CD14-positive monocyte (primary cell): ENCODE data around the gene ST7. TPM values are rescaled to one million over a fixed set of nuclear protein-coding genes. Genes with fewer than 3 reads are reported as not detected.

Experiments
- DNase-seq, 3 donors: peaks; one replicate each; pipeline ENCODE4 v3.0.0-alpha.2; 2011 to 2022
- H2AFZ ChIP-seq: 2 replicates; pipeline ENCODE4 v1.6.0; 2012; ENCODE audit warnings: mild to moderate bottlenecking, low read depth, low read length, inconsistent platforms; ENCODE audit not compliant: insufficient read depth, poor library complexity, severe bottlenecking
- H3K27ac ChIP-seq, 2 donors: 1 replicate in 1 of 2; 2 replicates in 1 of 2; pipeline ENCODE4 v1.5.1; 2012 to 2013; ENCODE audit warnings: low read length in 2 of 2, control low read depth in 1 of 2, inconsistent platforms in 1 of 2, low read depth in 1 of 2, mild to moderate bottlenecking in 1 of 2
- H3K27me3 ChIP-seq, 2 donors: one replicate each; pipeline versions ENCODE4 v1.6.0 to v1.6.1; 2011 to 2013; ENCODE audit warnings: low read length in 2 of 2; ENCODE audit not compliant: control insufficient read depth in 2 of 2, insufficient read depth in 2 of 2
- H3K36me3 ChIP-seq, 2 donors: replicated peaks in 1 of 2; 1 replicate in 1 of 2; 2 replicates in 1 of 2; pipeline versions ENCODE4 v1.5.1 to v1.6.1; 2012 to 2013; ENCODE audit warnings: low read length in 2 of 2, control low read depth in 1 of 2, inconsistent platforms in 1 of 2, mild to moderate bottlenecking in 1 of 2; ENCODE audit not compliant: insufficient read depth in 2 of 2, control insufficient read depth in 1 of 2
- H3K4me1 ChIP-seq, 2 donors: 1 replicate in 1 of 2; 2 replicates in 1 of 2; pipeline versions ENCODE4 v1.5.1 to v1.6.1; 2012 to 2013; ENCODE audit warnings: low read length in 2 of 2, control low read depth in 1 of 2, inconsistent platforms in 1 of 2, mild to moderate bottlenecking in 1 of 2, moderate library complexity in 1 of 2; ENCODE audit not compliant: insufficient read depth in 2 of 2, control insufficient read depth in 1 of 2
- H3K4me2 ChIP-seq: replicated peaks from 2 replicates; pipeline ENCODE3; 2012; ENCODE audit warnings: low read length, moderate library complexity, mild to moderate bottlenecking; ENCODE audit not compliant: poor library complexity, severe bottlenecking; ENCODE audit errors: extremely low read depth
- H3K4me3 ChIP-seq, 3 experiments: fragments of 200-600 bp in 1 of 3; sonication (generic) in 1 of 3; replicated peaks in 1 of 3; 1 replicate in 2 of 3; 2 replicates in 1 of 3; pipeline ENCODE4 v1.5.1; 2011 to 2013; ENCODE audit warnings: low read length in 3 of 3, mild to moderate bottlenecking in 3 of 3, control low read depth in 2 of 3, low read depth in 2 of 3, inconsistent platforms in 1 of 3, moderate library complexity in 1 of 3
- H3K79me2 ChIP-seq: 2 replicates; pipeline ENCODE4 v1.6.0; 2012; ENCODE audit warnings: mild to moderate bottlenecking, control low read depth, inconsistent platforms, low read length, moderate library complexity; ENCODE audit not compliant: insufficient read depth
- H3K9ac ChIP-seq: 2 replicates; pipeline ENCODE4 v1.6.0; 2017; ENCODE audit warnings: low read length, mild to moderate bottlenecking; ENCODE audit not compliant: insufficient read depth, poor library complexity, severe bottlenecking
- H3K9me3 ChIP-seq, 2 donors: replicated peaks in 1 of 2; 1 replicate in 1 of 2; 2 replicates in 1 of 2; pipeline versions ENCODE4 v1.5.1 to v1.6.1; 2012 to 2013; ENCODE audit warnings: low read length in 2 of 2, control low read depth in 1 of 2; ENCODE audit not compliant: control insufficient read depth in 1 of 2, insufficient read depth in 1 of 2
- H4K20me1 ChIP-seq: 2 replicates; pipeline ENCODE4 v1.6.0; 2012; ENCODE audit warnings: mild to moderate bottlenecking, low read length, control low read depth, moderate library complexity; ENCODE audit not compliant: insufficient read depth
- H3K27ac Mint-ChIP-seq, 7 donors: one replicate each; pipeline ENCODE4 v1.8.0; 2020; ENCODE audit warnings: mild to moderate bottlenecking in 7 of 7, mixed read lengths in 7 of 7, moderate library complexity in 6 of 7, inconsistent platforms in 2 of 7
- H3K27me3 Mint-ChIP-seq, 3 donors: one replicate each; pipeline ENCODE4 v1.8.0; 2021 to 2022; ENCODE audit warnings: low read depth in 3 of 3, mild to moderate bottlenecking in 3 of 3, mixed read lengths in 3 of 3, moderate library complexity in 3 of 3, inconsistent platforms in 1 of 3
- H3K36me3 Mint-ChIP-seq, 2 donors: one replicate each; pipeline ENCODE4 v1.8.0; 2020; ENCODE audit warnings: mixed read lengths in 2 of 2, inconsistent platforms in 1 of 2, mild to moderate bottlenecking in 1 of 2
- H3K4me1 Mint-ChIP-seq: one replicate; pipeline ENCODE4 v1.8.0; 2020; ENCODE audit warnings: mild to moderate bottlenecking, mixed read lengths
- H3K4me3 Mint-ChIP-seq, 2 donors: one replicate each; pipeline ENCODE4 v1.8.0; 2020; ENCODE audit warnings: mild to moderate bottlenecking in 2 of 2, mixed read lengths in 2 of 2, moderate library complexity in 1 of 2
- H3K9me3 Mint-ChIP-seq, 7 donors: one replicate each; pipeline ENCODE4 v1.8.0; 2020 to 2022; ENCODE audit warnings: mixed read lengths in 7 of 7, mild to moderate bottlenecking in 6 of 7, moderate library complexity in 6 of 7, inconsistent platforms in 2 of 7
- WGBS: methylation state at CpG from one replicate; pipeline ENCODE4 v1.1.5; 2013; ENCODE audit warnings: missing lambda C conversion rate; ENCODE audit not compliant: insufficient coverage; 5-methylcytosine and 5-hydroxymethylcytosine counted together
- intact Hi-C, 2 donors: fragments of 100-400 bp; cut with micrococcal nuclease; formaldehyde crosslinking; loops; one replicate each; pipeline versions ENCODE4 v1.15.0 to v1.15.1; 2023
- polyA plus RNA-seq, 3 donors: library from polyadenylated mRNA; depleted of rRNA in 1 of 3; unstranded in 2 of 3; stranded (reverse) in 1 of 3; fragments of 300-500 nt in 2 of 3; fragments of >200 nt in 1 of 3; fragmentation: Illumina TruSeq in 2 of 3; gene quantifications; 1 replicate in 2 of 3; 2 replicates in 1 of 3; pipeline ENCODE4 v1.2.3, GENCODE V29; 2012 to 2021
- TF ChIP-seq, protein P1 (sequence below): fragments of 200-600 bp; IDR thresholded peaks from one replicate; pipeline ENCODE4 v1.8.0; 2022; ENCODE audit warnings: antibody characterized with exemption, mild to moderate bottlenecking

Gene ST7
- polyA plus RNA-seq, 3 donors = 3.6 to 5.5 (median 4.1) TPM

GRCh38 chr7:117014673-117015133 is 61.4 kb downstream of the ST7 start:
- peaks cover 0 to 6% of the 10 kb centered on the region in 2 donors for H3K36me3 Mint-ChIP-seq
- peak overlapping the region in 1 of 3 experiments; percentile 23 for H3K4me3 ChIP-seq
- H3K27me3 Mint-ChIP-seq = peaks cover 2 to 9% (median 5%) of the 10 kb centered on the region in 3 donors
- H3K27me3 ChIP-seq = peaks cover 0 to 2% of the 10 kb centered on the region in 2 donors
- peaks cover 10 to 16% of the 10 kb centered on the region in 2 donors for H3K4me1 ChIP-seq
- no peaks in the 10 kb centered on the region for H3K36me3 ChIP-seq
- peak; percentile 28 to 53 (median 49) for DNase-seq
- H3K27ac ChIP-seq = no peak overlapping the region
- peak overlapping the region in 1 of 2 donors; percentile 65 for H3K4me3 Mint-ChIP-seq
- H3K9me3 Mint-ChIP-seq = no peaks in the 10 kb centered on the region
- peak overlapping the region; percentile 49 for H3K4me2 ChIP-seq
- H3K9me3 ChIP-seq = no peaks in the 10 kb centered on the region
- no peak overlapping the region for H3K27ac Mint-ChIP-seq
- peaks cover 8% of the 10 kb centered on the region for H3K79me2 ChIP-seq
- peaks cover 46% of the 10 kb centered on the region for H3K4me1 Mint-ChIP-seq
- no peak overlapping the region for H2AFZ ChIP-seq
- TF ChIP-seq, protein P1, sequence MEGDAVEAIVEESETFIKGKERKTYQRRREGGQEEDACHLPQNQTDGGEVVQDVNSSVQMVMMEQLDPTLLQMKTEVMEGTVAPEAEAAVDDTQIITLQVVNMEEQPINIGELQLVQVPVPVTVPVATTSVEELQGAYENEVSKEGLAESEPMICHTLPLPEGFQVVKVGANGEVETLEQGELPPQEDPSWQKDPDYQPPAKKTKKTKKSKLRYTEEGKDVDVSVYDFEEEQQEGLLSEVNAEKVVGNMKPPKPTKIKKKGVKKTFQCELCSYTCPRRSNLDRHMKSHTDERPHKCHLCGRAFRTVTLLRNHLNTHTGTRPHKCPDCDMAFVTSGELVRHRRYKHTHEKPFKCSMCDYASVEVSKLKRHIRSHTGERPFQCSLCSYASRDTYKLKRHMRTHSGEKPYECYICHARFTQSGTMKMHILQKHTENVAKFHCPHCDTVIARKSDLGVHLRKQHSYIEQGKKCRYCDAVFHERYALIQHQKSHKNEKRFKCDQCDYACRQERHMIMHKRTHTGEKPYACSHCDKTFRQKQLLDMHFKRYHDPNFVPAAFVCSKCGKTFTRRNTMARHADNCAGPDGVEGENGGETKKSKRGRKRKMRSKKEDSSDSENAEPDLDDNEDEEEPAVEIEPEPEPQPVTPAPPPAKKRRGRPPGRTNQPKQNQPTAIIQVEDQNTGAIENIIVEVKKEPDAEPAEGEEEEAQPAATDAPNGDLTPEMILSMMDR = no peak
- WGBS = 0% methylated on average over 3 of the region's 6 CpGs
- no peaks in the 10 kb centered on the region for H4K20me1 ChIP-seq
- intact Hi-C loops = no loop called here
- no peak overlapping the region for H3K9ac ChIP-seq

DNA sequence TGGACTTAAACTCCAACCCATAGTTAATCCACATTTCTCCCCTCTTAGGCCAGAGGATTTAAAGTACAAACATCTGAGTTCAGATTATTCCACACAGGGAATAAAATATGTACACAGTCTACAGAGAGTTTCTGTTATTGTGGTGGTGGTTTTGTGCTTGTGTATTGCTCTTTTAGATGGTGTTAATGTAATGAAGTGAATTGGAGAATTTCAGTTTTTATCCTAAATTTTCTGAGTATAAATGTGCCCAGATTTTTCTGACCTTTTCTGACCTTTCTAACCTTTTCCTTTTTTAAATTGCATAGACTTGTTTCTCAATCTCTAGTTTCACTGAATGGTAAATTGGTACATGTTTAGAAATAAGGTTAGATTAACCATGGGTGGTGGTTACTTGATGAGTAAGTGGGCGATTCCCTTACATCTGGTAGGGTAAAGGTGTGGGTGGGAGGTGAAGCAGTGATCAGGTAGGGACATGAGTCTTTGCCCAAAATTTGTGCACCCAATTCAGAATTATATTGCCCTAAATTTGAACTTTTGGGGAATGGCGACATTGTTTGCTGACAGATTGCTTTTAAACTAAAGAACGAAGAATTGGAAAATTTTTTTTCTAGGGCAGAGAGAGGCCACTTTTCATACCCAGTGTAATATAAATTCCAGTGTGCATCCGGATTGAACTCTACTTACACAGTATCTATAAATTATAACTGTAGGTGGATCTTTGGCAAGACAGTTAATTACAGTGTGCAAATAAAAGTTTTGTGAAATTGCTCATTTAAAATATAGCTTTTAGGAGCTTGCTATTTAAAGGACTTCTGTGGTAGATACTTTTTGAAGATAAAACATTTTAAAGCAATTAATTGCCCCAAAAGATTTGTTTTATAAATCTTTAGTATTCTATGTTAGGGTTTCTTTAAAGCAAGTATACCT is 62.2 kb downstream of the ST7 start:
- no peak for DNase-seq
- Mint-ChIP-seq H3K4me1 (peaks cover 38% of the 10 kb centered on the region), H3K27ac (no peak overlapping the region), H3K9me3 (no peaks in the 10 kb centered on the region), H3K4me3 (no peak overlapping the region), H3K36me3 (peaks cover 0 to 4% of the 10 kb centered on the region in 2 donors), H3K27me3 (peaks cover 2 to 6% (median 5%) of the 10 kb centered on the region in 3 donors)
- Histone ChIP-seq H3K4me3 (no peak overlapping the region), H3K9ac (no peak overlapping the region), H3K4me2 (peak overlapping the region; percentile 49), H3K79me2 (peaks cover 4% of the 10 kb centered on the region), H2AFZ (no peak overlapping the region), H3K4me1 (peaks cover 6 to 15% of the 10 kb centered on the region in 2 donors), H3K36me3 (no peaks in the 10 kb centered on the region), H4K20me1 (no peaks in the 10 kb centered on the region), H3K9me3 (no peaks in the 10 kb centered on the region), H3K27me3 (no peaks in the 10 kb centered on the region), H3K27ac (no peak overlapping the region)
- TF ChIP-seq, protein P1 = no peak
- no CpG with 5 or more reads among the region's 4 CpGs for WGBS
- intact Hi-C loops = no loop called here
